Measurements from ENCODE around the gene MLXIP.

Gene MLXIP

DNA sequence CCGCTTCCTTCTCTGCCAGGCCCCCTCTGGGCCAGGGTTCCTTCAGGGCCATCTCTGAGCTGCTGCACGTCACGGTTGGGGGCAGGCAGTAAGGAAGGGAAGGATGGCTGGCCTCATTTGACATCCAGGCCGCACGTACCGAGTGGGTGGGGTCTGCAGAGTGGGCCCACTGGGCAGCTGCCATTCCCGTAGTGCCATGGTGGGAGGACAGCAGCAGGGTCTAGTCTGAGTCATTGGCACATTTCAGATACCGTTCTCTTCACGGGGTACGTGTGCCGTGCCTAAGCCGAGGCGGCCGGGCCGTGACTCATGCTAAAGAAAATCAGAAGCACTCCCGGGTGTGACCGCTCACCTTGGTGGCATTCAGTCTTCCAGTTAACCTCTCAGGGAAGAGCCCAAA is 51.6 kb downstream of the MLXIP start:
- TF ChIP-seq, protein P1, sequence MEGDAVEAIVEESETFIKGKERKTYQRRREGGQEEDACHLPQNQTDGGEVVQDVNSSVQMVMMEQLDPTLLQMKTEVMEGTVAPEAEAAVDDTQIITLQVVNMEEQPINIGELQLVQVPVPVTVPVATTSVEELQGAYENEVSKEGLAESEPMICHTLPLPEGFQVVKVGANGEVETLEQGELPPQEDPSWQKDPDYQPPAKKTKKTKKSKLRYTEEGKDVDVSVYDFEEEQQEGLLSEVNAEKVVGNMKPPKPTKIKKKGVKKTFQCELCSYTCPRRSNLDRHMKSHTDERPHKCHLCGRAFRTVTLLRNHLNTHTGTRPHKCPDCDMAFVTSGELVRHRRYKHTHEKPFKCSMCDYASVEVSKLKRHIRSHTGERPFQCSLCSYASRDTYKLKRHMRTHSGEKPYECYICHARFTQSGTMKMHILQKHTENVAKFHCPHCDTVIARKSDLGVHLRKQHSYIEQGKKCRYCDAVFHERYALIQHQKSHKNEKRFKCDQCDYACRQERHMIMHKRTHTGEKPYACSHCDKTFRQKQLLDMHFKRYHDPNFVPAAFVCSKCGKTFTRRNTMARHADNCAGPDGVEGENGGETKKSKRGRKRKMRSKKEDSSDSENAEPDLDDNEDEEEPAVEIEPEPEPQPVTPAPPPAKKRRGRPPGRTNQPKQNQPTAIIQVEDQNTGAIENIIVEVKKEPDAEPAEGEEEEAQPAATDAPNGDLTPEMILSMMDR (IDR thresholded peaks at IDR 0.05; ENCODE audit: low read depth, low read length), result no peak

DNA sequence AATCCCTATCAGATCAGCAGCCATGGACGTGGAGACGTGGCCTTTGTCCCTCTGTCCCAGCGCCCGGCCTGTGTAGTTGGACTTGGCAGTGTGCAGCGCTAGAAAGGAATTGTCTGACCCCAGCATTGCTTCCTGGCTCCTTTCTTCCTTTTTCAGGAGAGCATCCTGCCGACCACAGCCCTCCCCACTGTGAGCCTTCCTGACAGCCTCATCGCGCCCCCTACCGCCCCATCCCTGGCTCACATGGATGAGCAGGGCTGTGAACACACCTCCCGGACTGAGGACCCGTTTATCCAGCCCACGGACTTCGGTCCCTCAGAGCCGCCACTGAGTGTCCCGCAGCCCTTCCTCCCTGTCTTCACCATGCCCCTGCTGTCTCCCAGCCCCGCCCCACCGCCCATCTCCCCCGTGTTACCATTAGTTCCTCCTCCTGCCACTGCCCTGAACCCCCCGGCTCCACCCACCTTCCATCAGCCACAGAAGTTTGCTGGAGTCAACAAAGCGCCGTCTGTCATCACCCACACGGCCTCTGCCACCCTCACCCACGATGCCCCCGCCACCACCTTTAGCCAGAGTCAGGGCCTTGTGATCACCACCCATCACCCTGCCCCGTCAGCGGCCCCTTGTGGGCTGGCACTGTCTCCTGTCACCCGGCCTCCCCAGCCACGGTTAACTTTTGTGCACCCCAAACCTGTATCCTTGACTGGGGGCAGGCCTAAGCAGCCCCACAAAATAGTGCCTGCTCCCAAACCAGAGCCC is 54.8 kb downstream of the MLXIP start:
- TF ChIP-seq, protein P1 (IDR thresholded peaks at IDR 0.05; ENCODE audit: low read depth, low read length), result no peak
- no peak overlapping the region for H3K4me3 ChIP-seq (ENCODE audit: low read depth, low read length)

More for the DNA sequence above, 51.6 kb downstream of the MLXIP start:
- no peak overlapping the region for H3K4me3 ChIP-seq (ENCODE audit: low read depth, low read length)

DNA sequence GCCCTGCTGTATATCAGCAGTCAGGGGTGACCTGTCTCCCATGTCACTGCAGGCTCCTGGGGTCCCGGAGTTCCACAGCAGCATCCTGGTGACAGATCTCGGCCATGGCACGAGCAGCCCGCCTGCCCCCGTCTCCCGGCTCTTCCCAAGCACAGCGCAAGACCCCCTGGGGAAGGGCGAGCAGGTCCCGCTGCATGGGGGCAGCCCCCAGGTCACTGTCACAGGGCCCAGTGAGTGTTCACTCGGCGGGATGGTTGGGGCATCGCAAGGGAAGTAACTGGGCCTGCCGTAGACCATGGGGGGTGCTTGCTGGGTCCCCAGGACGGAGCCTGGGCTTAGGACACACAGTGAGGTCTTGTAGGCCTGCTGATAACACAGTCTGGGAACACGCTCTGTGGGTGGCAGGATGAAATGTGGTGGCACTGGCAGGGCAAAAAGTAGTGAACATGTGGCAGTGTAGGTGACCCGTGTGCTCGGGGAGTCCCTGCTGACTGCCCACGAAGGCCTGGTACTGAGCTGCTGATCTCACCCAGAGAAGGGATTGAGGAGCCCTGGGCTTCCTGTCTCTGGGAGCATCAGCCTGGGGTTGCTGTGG is 57.0 kb downstream of the MLXIP start:
- H3K4me3 ChIP-seq (ENCODE audit: low read depth, low read length), result no peak overlapping the region
- TF ChIP-seq, protein P1 (IDR thresholded peaks at IDR 0.05; ENCODE audit: low read depth, low read length), result no peak

DNA sequence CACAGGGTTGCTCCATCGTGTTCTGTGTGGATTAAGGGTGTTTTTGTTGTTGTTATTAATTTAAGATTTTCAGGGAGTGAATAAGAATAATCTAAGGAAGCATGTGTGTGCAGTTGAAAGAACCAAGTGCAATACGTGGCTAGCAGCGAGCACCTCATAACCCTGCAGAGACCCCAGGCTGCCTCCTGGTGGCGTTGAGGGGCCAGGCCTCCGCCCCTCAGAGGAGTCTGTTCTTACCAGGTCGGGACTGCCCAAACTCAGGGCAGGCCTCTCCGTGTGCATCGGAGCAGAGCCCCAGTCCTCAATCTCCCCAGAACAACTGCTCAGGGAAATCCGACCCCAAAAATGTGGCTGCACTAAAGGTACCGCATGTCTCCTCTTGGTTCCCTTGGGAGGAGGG is 58.7 kb downstream of the MLXIP start:
- TF ChIP-seq, protein P1 (IDR thresholded peaks at IDR 0.05; ENCODE audit: low read depth, low read length), result no peak
- no peak overlapping the region for H3K4me3 ChIP-seq (ENCODE audit: low read depth, low read length)

DNA sequence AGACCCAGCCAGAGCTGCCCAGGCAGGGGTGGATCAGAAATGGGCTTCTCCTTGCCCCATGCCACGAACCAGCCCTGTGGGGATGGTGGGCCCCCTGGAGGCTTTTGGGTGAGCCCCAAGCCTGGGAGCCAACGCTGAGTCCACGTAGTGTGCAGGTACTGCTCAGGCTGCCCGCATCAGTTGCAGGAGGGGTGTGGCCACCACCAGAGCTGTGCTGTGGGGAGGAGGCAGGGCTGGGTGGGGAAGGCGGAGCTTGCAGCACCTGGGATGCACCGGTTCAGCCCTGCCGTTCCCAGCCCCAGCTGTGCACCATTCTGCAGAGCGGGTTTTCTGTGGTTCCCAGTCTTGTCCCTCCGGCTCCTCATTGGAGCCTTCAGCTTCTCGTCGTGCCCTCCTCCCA is 59.1 kb downstream of the MLXIP start:
- no peak overlapping the region for H3K4me3 ChIP-seq (ENCODE audit: low read depth, low read length)
- TF ChIP-seq, protein P1 (IDR thresholded peaks at IDR 0.05; ENCODE audit: low read depth, low read length), result no peak

DNA sequence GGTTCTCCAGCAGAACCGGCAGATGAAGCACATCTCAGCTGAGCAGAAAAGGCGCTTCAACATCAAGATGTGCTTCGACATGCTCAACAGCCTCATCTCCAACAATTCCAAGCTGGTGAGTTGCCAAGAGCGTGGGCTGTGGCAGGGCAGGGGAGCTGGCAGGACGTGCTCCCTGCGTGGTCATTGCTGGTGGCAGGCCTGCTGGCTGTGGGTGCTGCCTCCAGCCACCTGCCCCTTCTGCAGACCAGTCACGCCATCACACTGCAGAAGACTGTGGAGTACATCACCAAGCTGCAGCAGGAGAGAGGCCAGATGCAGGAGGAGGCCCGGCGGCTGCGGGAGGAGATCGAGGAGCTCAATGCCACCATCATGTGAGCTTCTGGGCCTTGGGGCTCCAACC is 59.6 kb downstream of the MLXIP start:
- no peak overlapping the region for H3K4me3 ChIP-seq (ENCODE audit: low read depth, low read length)
- TF ChIP-seq, protein P1 (IDR thresholded peaks at IDR 0.05; ENCODE audit: low read depth, low read length), result no peak

DNA sequence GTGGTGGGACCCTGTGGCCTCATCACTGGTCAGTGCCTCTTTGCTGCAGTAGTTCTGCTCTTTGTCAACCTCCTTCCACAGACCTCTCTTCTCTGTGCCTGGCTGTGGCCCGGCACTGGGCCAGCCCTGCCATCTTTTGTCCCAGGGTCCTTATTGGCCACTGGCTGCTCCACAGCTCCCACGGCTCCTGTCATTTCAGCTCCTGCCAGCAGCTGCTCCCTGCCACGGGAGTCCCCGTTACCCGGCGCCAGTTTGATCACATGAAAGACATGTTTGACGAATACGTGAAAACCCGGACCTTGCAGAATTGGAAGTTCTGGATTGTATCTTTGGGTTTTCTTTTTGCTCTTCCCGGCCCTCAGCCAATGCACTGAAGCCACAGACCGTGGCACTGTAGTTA is 60.1 kb downstream of the MLXIP start:
- H3K4me3 ChIP-seq (ENCODE audit: low read depth, low read length), result no peak overlapping the region
- TF ChIP-seq, protein P1 (IDR thresholded peaks at IDR 0.05; ENCODE audit: low read depth, low read length), result no peak

Measured in WI38 (cell line).